GM19239 (cell line): Measurements from ENCODE around the gene ARF1.

Experiments used
- DNase-seq: peaks from one replicate; pipeline ENCODE4 v3.0.0; 2011; ENCODE audit warnings: low spot score; ENCODE audit not compliant: insufficient read length
- FAIRE-seq: peaks from 2 replicates; lab custom pipeline; 2011; peaks lifted over from hg19 to GRCh38; lab: Jason Lieb, UNC

Gene ARF1

GRCh38 chr1:228084325-228084724 is 1.8 kb downstream of the ARF1 start:
- DNase-seq, result no peak

GRCh38 chr1:228084797-228085196 is 2.3 kb downstream of the ARF1 start:
- FAIRE-seq, result no peak

More at GRCh38 chr1:228084325-228084724, 1.8 kb downstream of the ARF1 start:
- no peak for FAIRE-seq

GRCh38 chr1:228085287-228085951 is 2.9 kb downstream of the ARF1 start:
- DNase-seq (no peak), FAIRE-seq (no peak)

More at GRCh38 chr1:228084797-228085196, 2.3 kb downstream of the ARF1 start:
- DNase-seq, result no peak

GRCh38 chr1:228087771-228088251 is 5.3 kb downstream of the ARF1 start:
- FAIRE-seq, result no peak
- DNase-seq, result no peak

- no peak for DNase-seq
- no peak for FAIRE-seq
Observed at GRCh38 chr1:228088586-228089498, 6.3 kb downstream of the ARF1 start.

GRCh38 chr1:228089519-228090380 is 7.2 kb downstream of the ARF1 start:
- FAIRE-seq, result no peak

GRCh38 chr1:228090613-228091081 is 8.1 kb downstream of the ARF1 start:
- DNase-seq, result no peak
- FAIRE-seq, result no peak

More at GRCh38 chr1:228089519-228090380, 7.2 kb downstream of the ARF1 start:
- DNase-seq, result no peak

- FAIRE-seq (no peak), DNase-seq (no peak)
Observed at GRCh38 chr1:228091084-228091483, 8.6 kb downstream of the ARF1 start.

- DNase-seq (no peak), FAIRE-seq (no peak)
Observed at GRCh38 chr1:228092342-228093049, 10.0 kb downstream of the ARF1 start.

- FAIRE-seq (no peak), DNase-seq (no peak)
Observed at GRCh38 chr1:228093050-228093906, 10.8 kb downstream of the ARF1 start.

GRCh38 chr1:228094432-228095016 is 12.0 kb downstream of the ARF1 start:
- no peak for DNase-seq
- no peak for FAIRE-seq

GRCh38 chr1:228095161-228095560 is 12.7 kb downstream of the ARF1 start:
- DNase-seq (no peak), FAIRE-seq (no peak)

- DNase-seq (no peak), FAIRE-seq (no peak)
Observed at GRCh38 chr1:228095938-228096337, 13.4 kb downstream of the ARF1 start.

- FAIRE-seq (no peak), DNase-seq (no peak)
Observed at GRCh38 chr1:228096416-228097332, 14.2 kb downstream of the ARF1 start.

GRCh38 chr1:228097333-228098081 is 15.0 kb downstream of the ARF1 start:
- no peak for DNase-seq
- FAIRE-seq, result no peak

GRCh38 chr1:228098323-228098931 is 15.9 kb downstream of the ARF1 start:
- no peak for FAIRE-seq
- no peak for DNase-seq
